MM.1S (cell line): Measurements from ENCODE around the gene EEF1A1.

Source experiments
- EZH2 ChIP-seq: fragments of 300-600 bp; sonication (generic); optimal IDR thresholded peaks from 2 replicates; pipeline ENCODE3; 2017; ENCODE audit warnings: low read depth, mild to moderate bottlenecking, antibody characterized with exemption, low read length, mixed read lengths
- TF ChIP-seq, protein P1 (sequence below): fragments of 300-600 bp; sonication (generic); IDR thresholded peaks from 2 replicates; pipeline ENCODE4 v1.5.1; 2016; ENCODE audit warnings: antibody characterized with exemption, low read length, mixed read lengths

DNA sequence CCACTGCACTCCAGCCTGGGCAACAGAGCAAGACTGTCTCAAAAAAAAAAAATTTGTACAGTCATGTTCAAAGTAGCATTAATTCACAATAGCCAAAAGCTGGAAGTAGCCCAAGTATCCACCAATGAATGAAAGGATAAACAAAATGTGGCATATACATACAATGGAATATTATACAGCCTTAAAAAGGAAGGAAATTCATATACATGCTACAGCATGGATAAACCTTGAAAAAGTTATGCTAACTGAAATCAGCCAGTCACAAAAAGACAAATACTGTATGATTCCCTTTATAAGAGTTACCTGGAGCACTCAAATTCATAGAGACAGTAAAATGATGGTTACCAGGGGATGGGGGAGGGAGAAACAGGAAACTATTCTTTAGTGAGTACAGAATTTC lies 15.7 kb downstream of the EEF1A1 start:
- TF ChIP-seq, protein P1, sequence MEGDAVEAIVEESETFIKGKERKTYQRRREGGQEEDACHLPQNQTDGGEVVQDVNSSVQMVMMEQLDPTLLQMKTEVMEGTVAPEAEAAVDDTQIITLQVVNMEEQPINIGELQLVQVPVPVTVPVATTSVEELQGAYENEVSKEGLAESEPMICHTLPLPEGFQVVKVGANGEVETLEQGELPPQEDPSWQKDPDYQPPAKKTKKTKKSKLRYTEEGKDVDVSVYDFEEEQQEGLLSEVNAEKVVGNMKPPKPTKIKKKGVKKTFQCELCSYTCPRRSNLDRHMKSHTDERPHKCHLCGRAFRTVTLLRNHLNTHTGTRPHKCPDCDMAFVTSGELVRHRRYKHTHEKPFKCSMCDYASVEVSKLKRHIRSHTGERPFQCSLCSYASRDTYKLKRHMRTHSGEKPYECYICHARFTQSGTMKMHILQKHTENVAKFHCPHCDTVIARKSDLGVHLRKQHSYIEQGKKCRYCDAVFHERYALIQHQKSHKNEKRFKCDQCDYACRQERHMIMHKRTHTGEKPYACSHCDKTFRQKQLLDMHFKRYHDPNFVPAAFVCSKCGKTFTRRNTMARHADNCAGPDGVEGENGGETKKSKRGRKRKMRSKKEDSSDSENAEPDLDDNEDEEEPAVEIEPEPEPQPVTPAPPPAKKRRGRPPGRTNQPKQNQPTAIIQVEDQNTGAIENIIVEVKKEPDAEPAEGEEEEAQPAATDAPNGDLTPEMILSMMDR, result no peak
- TF ChIP-seq EZH2, result no peak
